Measurements from ENCODE around the gene YTHDF1. TPM values are rescaled to one million over a fixed set of nuclear protein-coding genes. Genes with fewer than 3 reads are reported as not detected.

Gene YTHDF1
- total RNA-seq, 1 donor from 2014 or later = 22.2 TPM

- no peaks in the 10 kb centered on the region for H3K4me1 ChIP-seq
- intact Hi-C loops (cut with micrococcal nuclease) = no loop called here
- TF ChIP-seq, protein P1, sequence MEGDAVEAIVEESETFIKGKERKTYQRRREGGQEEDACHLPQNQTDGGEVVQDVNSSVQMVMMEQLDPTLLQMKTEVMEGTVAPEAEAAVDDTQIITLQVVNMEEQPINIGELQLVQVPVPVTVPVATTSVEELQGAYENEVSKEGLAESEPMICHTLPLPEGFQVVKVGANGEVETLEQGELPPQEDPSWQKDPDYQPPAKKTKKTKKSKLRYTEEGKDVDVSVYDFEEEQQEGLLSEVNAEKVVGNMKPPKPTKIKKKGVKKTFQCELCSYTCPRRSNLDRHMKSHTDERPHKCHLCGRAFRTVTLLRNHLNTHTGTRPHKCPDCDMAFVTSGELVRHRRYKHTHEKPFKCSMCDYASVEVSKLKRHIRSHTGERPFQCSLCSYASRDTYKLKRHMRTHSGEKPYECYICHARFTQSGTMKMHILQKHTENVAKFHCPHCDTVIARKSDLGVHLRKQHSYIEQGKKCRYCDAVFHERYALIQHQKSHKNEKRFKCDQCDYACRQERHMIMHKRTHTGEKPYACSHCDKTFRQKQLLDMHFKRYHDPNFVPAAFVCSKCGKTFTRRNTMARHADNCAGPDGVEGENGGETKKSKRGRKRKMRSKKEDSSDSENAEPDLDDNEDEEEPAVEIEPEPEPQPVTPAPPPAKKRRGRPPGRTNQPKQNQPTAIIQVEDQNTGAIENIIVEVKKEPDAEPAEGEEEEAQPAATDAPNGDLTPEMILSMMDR (IDR thresholded peaks at IDR 0.05; ENCODE audit: borderline replicate concordance) = no peak
- H3K27me3 ChIP-seq (ENCODE audit: low read depth) = peaks cover 4% of the 10 kb centered on the region
- no peak overlapping the region for H3K27ac ChIP-seq (replicated peaks)
- H3K4me3 ChIP-seq = no peak overlapping the region
- no peaks in the 10 kb centered on the region for H3K9me3 ChIP-seq (replicated peaks)
- H3K36me3 ChIP-seq = no peaks in the 10 kb centered on the region
- DNase-seq = no peak
Observed at GRCh38 chr20:63189322-63189642, 26.6 kb downstream of the YTHDF1 start.

- H3K9me3 ChIP-seq (replicated peaks) = no peaks in the 10 kb centered on the region
- H3K27me3 ChIP-seq (ENCODE audit: low read depth) = peaks cover 9% of the 10 kb centered on the region
Observed at GRCh38 chr20:63188641-63189321, 27.1 kb downstream of the YTHDF1 start.

DNA sequence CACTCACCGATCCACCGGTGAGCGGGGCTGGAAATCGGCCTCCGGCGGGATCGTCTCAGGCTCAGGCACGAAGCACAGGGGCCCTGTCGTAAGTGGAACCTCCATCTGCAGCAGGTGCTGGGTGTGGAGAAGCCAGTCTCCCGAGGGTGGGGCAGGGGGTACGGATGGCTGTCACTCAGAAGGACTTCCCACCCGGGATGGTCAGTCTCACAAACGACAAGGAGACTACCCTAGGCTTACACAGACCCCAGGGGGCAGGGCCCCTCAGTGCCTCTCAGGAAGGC lies 27.8 kb downstream of the YTHDF1 start:
- no peaks in the 10 kb centered on the region for H3K36me3 ChIP-seq
- H3K9me3 ChIP-seq (replicated peaks) = no peaks in the 10 kb centered on the region
- intact Hi-C loops (cut with micrococcal nuclease) = no loop called here
- TF ChIP-seq, protein P1 (IDR thresholded peaks at IDR 0.05; ENCODE audit: borderline replicate concordance) = no peak
- no peaks in the 10 kb centered on the region for H3K4me1 ChIP-seq
- peaks cover 16% of the 10 kb centered on the region for H3K27me3 ChIP-seq (ENCODE audit: low read depth)
- no peak overlapping the region for H3K4me3 ChIP-seq
- DNase-seq = no peak
- H3K27ac ChIP-seq (replicated peaks) = no peak overlapping the region

More at GRCh38 chr20:63188641-63189321, 27.1 kb downstream of the YTHDF1 start:
- no peaks in the 10 kb centered on the region for H3K36me3 ChIP-seq
- DNase-seq = no peak
- H3K4me1 ChIP-seq = no peaks in the 10 kb centered on the region
- intact Hi-C loops (cut with micrococcal nuclease) = no loop called here
- H3K27ac ChIP-seq (replicated peaks) = no peak overlapping the region
- TF ChIP-seq, protein P1 (IDR thresholded peaks at IDR 0.05; ENCODE audit: borderline replicate concordance) = no peak
- H3K4me3 ChIP-seq = no peak overlapping the region

- DNase-seq = no peak
- TF ChIP-seq, protein P1 (IDR thresholded peaks at IDR 0.05; ENCODE audit: borderline replicate concordance) = no peak
- no peaks in the 10 kb centered on the region for H3K36me3 ChIP-seq
- no peak overlapping the region for H3K4me3 ChIP-seq
- H3K27ac ChIP-seq (replicated peaks) = no peak overlapping the region
- no peaks in the 10 kb centered on the region for H3K9me3 ChIP-seq (replicated peaks)
- intact Hi-C loops (cut with micrococcal nuclease) = no loop called here
- no peaks in the 10 kb centered on the region for H3K4me1 ChIP-seq
- H3K27me3 ChIP-seq (ENCODE audit: low read depth) = peaks cover 22% of the 10 kb centered on the region
Observed at GRCh38 chr20:63187338-63188158, 28.4 kb downstream of the YTHDF1 start.

DNA sequence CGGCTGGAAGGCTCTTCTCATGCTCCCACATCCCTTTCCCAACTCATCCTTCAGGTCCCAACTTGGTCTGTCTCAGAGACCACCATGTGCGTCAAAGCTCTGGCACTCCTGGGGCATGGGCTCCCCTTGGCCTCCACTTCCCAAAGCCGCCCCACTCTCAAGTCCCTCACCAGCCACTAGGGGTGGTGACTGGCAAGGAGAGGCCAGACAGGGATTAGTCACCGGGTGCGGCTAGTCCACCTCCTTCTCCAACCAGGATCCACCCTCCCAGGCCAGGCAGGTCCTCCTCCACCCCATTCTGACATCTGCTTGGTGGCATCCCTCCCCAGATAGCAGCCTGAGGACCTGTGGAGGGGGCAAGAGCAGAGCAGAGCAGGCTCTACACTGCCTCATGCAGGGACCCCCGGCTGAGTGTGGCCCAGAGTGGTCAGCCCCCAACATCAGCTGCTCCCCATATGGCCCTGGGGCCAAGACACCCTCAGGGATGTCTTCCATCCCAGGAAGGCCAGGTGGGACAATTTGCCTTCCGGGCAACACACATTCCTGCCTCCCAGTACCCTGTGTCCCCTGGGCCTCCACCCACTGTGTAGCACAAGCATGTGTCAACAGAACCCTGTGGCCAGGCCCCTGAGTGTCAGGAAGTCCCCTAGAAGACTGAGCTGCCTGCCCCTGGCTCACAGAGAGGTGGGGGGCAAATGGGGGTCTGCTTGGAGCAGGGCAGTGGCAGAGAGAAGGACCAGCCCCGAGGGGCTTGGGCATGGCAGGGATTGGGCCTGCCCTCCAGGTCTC lies 29.2 kb downstream of the YTHDF1 start:
- H3K4me1 ChIP-seq = no peaks in the 10 kb centered on the region
- intact Hi-C loops (cut with micrococcal nuclease) = no loop called here
- peaks cover 30% of the 10 kb centered on the region for H3K27me3 ChIP-seq (ENCODE audit: low read depth)
- H3K4me3 ChIP-seq = no peak overlapping the region
- no peak overlapping the region for H3K27ac ChIP-seq (replicated peaks)
- no peak for DNase-seq
- TF ChIP-seq, protein P1 (IDR thresholded peaks at IDR 0.05; ENCODE audit: borderline replicate concordance) = no peak
- H3K36me3 ChIP-seq = no peaks in the 10 kb centered on the region
- no peaks in the 10 kb centered on the region for H3K9me3 ChIP-seq (replicated peaks)

All from left ventricle myocardium inferior (tissue), 1 donor.